ENCODE results near the gene NCR1. TPM values are rescaled to one million over a fixed set of nuclear protein-coding genes. Genes with fewer than 3 reads are reported as not detected.
"Not testable (repeated sequence)": the region's sequence is repeated elsewhere in the genome, so short reads cannot be mapped to it uniquely, and the experiment has no call there.

NCR1 gene
- not detected for polyA plus RNA-seq

- Histone ChIP-seq H3K4me1 (ENCODE audit: control insufficient read depth in 2 of 2, insufficient read depth in 2 of 2, low read length in 1 of 2) (no peaks in the 10 kb centered on the region), H3K36me3 (ENCODE audit: control insufficient read depth in 2 of 2, insufficient read depth in 2 of 2, low read length in 1 of 2) (no peaks in the 10 kb centered on the region), H3K9me3 (ENCODE audit: control insufficient read depth in 2 of 2, insufficient read depth in 1 of 2, low read depth in 1 of 2, low read length in 1 of 2) (no peaks in the 10 kb centered on the region), H3K27ac (ENCODE audit: low read depth in 2 of 2, low read length in 1 of 2) (no peak within 1 kb of the TSS), H3K27me3 (ENCODE audit: control insufficient read depth in 1 of 2, insufficient read depth in 2 of 2, low read length in 2 of 2) (no peaks in the 10 kb centered on the region), H3K4me3 (ENCODE audit: low read depth in 1 of 2, low read length in 2 of 2) (no peak within 1 kb of the TSS)
- 39 to 53% methylated on average over 22 of the region's 22 CpGs for WGBS, 2 donors
Observed at GRCh38 chr19:54905803-54906511, at the start of gene NCR1. Gene NCR1 (plus strand): TSS chr19:54906148. CDS start chr19:54906188, 40 bp downstream.

- H3K27ac ChIP-seq (ENCODE audit: low read depth in 2 of 2, low read length in 1 of 2); H3K36me3 ChIP-seq (ENCODE audit: control insufficient read depth in 2 of 2, insufficient read depth in 2 of 2, low read length in 1 of 2); H3K27me3 ChIP-seq (ENCODE audit: control insufficient read depth in 1 of 2, insufficient read depth in 2 of 2, low read length in 2 of 2); H3K4me1 ChIP-seq (ENCODE audit: control insufficient read depth in 2 of 2, insufficient read depth in 2 of 2, low read length in 1 of 2); H3K4me3 ChIP-seq (ENCODE audit: low read depth in 1 of 2, low read length in 2 of 2); H3K9me3 ChIP-seq (ENCODE audit: control insufficient read depth in 2 of 2, insufficient read depth in 1 of 2, low read depth in 1 of 2, low read length in 1 of 2): not testable (repeated sequence)
- WGBS, 2 donors = 68 to 80% methylated on average over 3 of the region's 3 CpGs
Observed at GRCh38 chr19:54858476-54858875, 47.5 kb upstream of the NCR1 start.

- WGBS, 2 donors = 66 to 73% methylated on average over 7 of the region's 7 CpGs
- not testable (repeated sequence) for H3K4me3 ChIP-seq (ENCODE audit: low read depth in 1 of 2, low read length in 2 of 2); H3K9me3 ChIP-seq (ENCODE audit: control insufficient read depth in 2 of 2, insufficient read depth in 1 of 2, low read depth in 1 of 2, low read length in 1 of 2); H3K36me3 ChIP-seq (ENCODE audit: control insufficient read depth in 2 of 2, insufficient read depth in 2 of 2, low read length in 1 of 2); H3K27ac ChIP-seq (ENCODE audit: low read depth in 2 of 2, low read length in 1 of 2); H3K4me1 ChIP-seq (ENCODE audit: control insufficient read depth in 2 of 2, insufficient read depth in 2 of 2, low read length in 1 of 2); H3K27me3 ChIP-seq (ENCODE audit: control insufficient read depth in 1 of 2, insufficient read depth in 2 of 2, low read length in 2 of 2)
Observed at GRCh38 chr19:54859421-54859820, 46.5 kb upstream of the NCR1 start.

GRCh38 chr19:54863459-54863858, 42.5 kb upstream of the NCR1 start:
- not testable (repeated sequence) for H3K4me1 ChIP-seq (ENCODE audit: control insufficient read depth in 2 of 2, insufficient read depth in 2 of 2, low read length in 1 of 2)

GRCh38 chr19:54871696-54872095, 34.3 kb upstream of the NCR1 start:
- Histone ChIP-seq H3K4me1 (ENCODE audit: control insufficient read depth in 2 of 2, insufficient read depth in 2 of 2, low read length in 1 of 2) (no peaks in the 10 kb centered on the region), H3K4me3 (ENCODE audit: low read depth in 1 of 2, low read length in 2 of 2) (no peak overlapping the region), H3K9me3 (ENCODE audit: control insufficient read depth in 2 of 2, insufficient read depth in 1 of 2, low read depth in 1 of 2, low read length in 1 of 2) (peaks cover 0 to 1% of the 10 kb centered on the region in 2 donors), H3K27me3 (ENCODE audit: control insufficient read depth in 1 of 2, insufficient read depth in 2 of 2, low read length in 2 of 2) (no peaks in the 10 kb centered on the region), H3K36me3 (ENCODE audit: control insufficient read depth in 2 of 2, insufficient read depth in 2 of 2, low read length in 1 of 2) (no peaks in the 10 kb centered on the region), H3K27ac (ENCODE audit: low read depth in 2 of 2, low read length in 1 of 2) (no peak overlapping the region)
- 45 to 47% methylated on average over 3 of the region's 3 CpGs for WGBS, 2 donors

More at GRCh38 chr19:54863459-54863858, 42.5 kb upstream of the NCR1 start:
- not testable (repeated sequence) for H3K4me3 ChIP-seq (ENCODE audit: low read depth in 1 of 2, low read length in 2 of 2); H3K36me3 ChIP-seq (ENCODE audit: control insufficient read depth in 2 of 2, insufficient read depth in 2 of 2, low read length in 1 of 2); H3K27ac ChIP-seq (ENCODE audit: low read depth in 2 of 2, low read length in 1 of 2); H3K9me3 ChIP-seq (ENCODE audit: control insufficient read depth in 2 of 2, insufficient read depth in 1 of 2, low read depth in 1 of 2, low read length in 1 of 2); H3K27me3 ChIP-seq (ENCODE audit: control insufficient read depth in 1 of 2, insufficient read depth in 2 of 2, low read length in 2 of 2)
- WGBS, 2 donors = 83% methylated on average over 1 of the region's 3 CpGs; no CpG with 5 or more reads in 1 of the 2 donors

GRCh38 chr19:54873990-54874389, 32.0 kb upstream of the NCR1 start, which contains the start of gene FCAR:
Gene FCAR (plus strand): TSS chr19:54874235. CDS start chr19:54874290, 55 bp downstream.
- WGBS, 2 donors = 78 to 79% methylated on average over 8 of the region's 8 CpGs
- H3K36me3 ChIP-seq (ENCODE audit: control insufficient read depth in 2 of 2, insufficient read depth in 2 of 2, low read length in 1 of 2) = no peaks in the 10 kb centered on the region
- H3K27me3 ChIP-seq (ENCODE audit: control insufficient read depth in 1 of 2, insufficient read depth in 2 of 2, low read length in 2 of 2) = no peaks in the 10 kb centered on the region
- no peaks in the 10 kb centered on the region for H3K4me1 ChIP-seq (ENCODE audit: control insufficient read depth in 2 of 2, insufficient read depth in 2 of 2, low read length in 1 of 2)
- H3K4me3 ChIP-seq (ENCODE audit: low read depth in 1 of 2, low read length in 2 of 2) = no peak within 1 kb of the TSS
- H3K27ac ChIP-seq (ENCODE audit: low read depth in 2 of 2, low read length in 1 of 2) = no peak within 1 kb of the TSS
- H3K9me3 ChIP-seq (ENCODE audit: control insufficient read depth in 2 of 2, insufficient read depth in 1 of 2, low read depth in 1 of 2, low read length in 1 of 2) = peaks cover 0 to 1% of the 10 kb centered on the region in 2 donors

GRCh38 chr19:54875506-54875905, 30.4 kb upstream of the NCR1 start:
- 52 to 55% methylated on average over 2 of the region's 2 CpGs for WGBS, 2 donors
- H3K4me3 ChIP-seq (ENCODE audit: low read depth in 1 of 2, low read length in 2 of 2) = no peak overlapping the region
- no peak overlapping the region for H3K27ac ChIP-seq (ENCODE audit: low read depth in 2 of 2, low read length in 1 of 2)

GRCh38 chr19:54877471-54877870, 28.5 kb upstream of the NCR1 start:
- H3K36me3 ChIP-seq (ENCODE audit: control insufficient read depth in 2 of 2, insufficient read depth in 2 of 2, low read length in 1 of 2) = no peaks in the 10 kb centered on the region
- H3K9me3 ChIP-seq (ENCODE audit: control insufficient read depth in 2 of 2, insufficient read depth in 1 of 2, low read depth in 1 of 2, low read length in 1 of 2) = peaks cover 0 to 6% of the 10 kb centered on the region in 2 donors
- H3K27ac ChIP-seq (ENCODE audit: low read depth in 2 of 2, low read length in 1 of 2) = no peak overlapping the region
- H3K27me3 ChIP-seq (ENCODE audit: control insufficient read depth in 1 of 2, insufficient read depth in 2 of 2, low read length in 2 of 2) = peaks cover 0 to 3% of the 10 kb centered on the region in 2 donors
- no peak overlapping the region for H3K4me3 ChIP-seq (ENCODE audit: low read depth in 1 of 2, low read length in 2 of 2)
- no peaks in the 10 kb centered on the region for H3K4me1 ChIP-seq (ENCODE audit: control insufficient read depth in 2 of 2, insufficient read depth in 2 of 2, low read length in 1 of 2)
- WGBS, 2 donors = 53 to 65% methylated on average over 3 of the region's 3 CpGs

More at GRCh38 chr19:54875506-54875905, 30.4 kb upstream of the NCR1 start:
- Histone ChIP-seq H3K4me1 (ENCODE audit: control insufficient read depth in 2 of 2, insufficient read depth in 2 of 2, low read length in 1 of 2) (no peaks in the 10 kb centered on the region), H3K36me3 (ENCODE audit: control insufficient read depth in 2 of 2, insufficient read depth in 2 of 2, low read length in 1 of 2) (no peaks in the 10 kb centered on the region), H3K27me3 (ENCODE audit: control insufficient read depth in 1 of 2, insufficient read depth in 2 of 2, low read length in 2 of 2) (no peaks in the 10 kb centered on the region), H3K9me3 (ENCODE audit: control insufficient read depth in 2 of 2, insufficient read depth in 1 of 2, low read depth in 1 of 2, low read length in 1 of 2) (peaks cover 0 to 1% of the 10 kb centered on the region in 2 donors)

- Histone ChIP-seq H3K27me3 (ENCODE audit: control insufficient read depth in 1 of 2, insufficient read depth in 2 of 2, low read length in 2 of 2) (peaks cover 0 to 3% of the 10 kb centered on the region in 2 donors), H3K4me3 (ENCODE audit: low read depth in 1 of 2, low read length in 2 of 2) (no peak overlapping the region), H3K27ac (ENCODE audit: low read depth in 2 of 2, low read length in 1 of 2) (no peak overlapping the region), H3K9me3 (ENCODE audit: control insufficient read depth in 2 of 2, insufficient read depth in 1 of 2, low read depth in 1 of 2, low read length in 1 of 2) (peaks cover 0 to 5% of the 10 kb centered on the region in 2 donors), H3K36me3 (ENCODE audit: control insufficient read depth in 2 of 2, insufficient read depth in 2 of 2, low read length in 1 of 2) (no peaks in the 10 kb centered on the region), H3K4me1 (ENCODE audit: control insufficient read depth in 2 of 2, insufficient read depth in 2 of 2, low read length in 1 of 2) (no peaks in the 10 kb centered on the region)
- 53 to 72% methylated on average over 6 of the region's 6 CpGs for WGBS, 2 donors
Observed at GRCh38 chr19:54881884-54882283, 24.1 kb upstream of the NCR1 start.

- Histone ChIP-seq H3K36me3 (ENCODE audit: control insufficient read depth in 2 of 2, insufficient read depth in 2 of 2, low read length in 1 of 2) (no peaks in the 10 kb centered on the region), H3K27me3 (ENCODE audit: control insufficient read depth in 1 of 2, insufficient read depth in 2 of 2, low read length in 2 of 2) (peaks cover 0 to 3% of the 10 kb centered on the region in 2 donors)
Observed at GRCh38 chr19:54882758-54883157, 23.2 kb upstream of the NCR1 start.

More at GRCh38 chr19:54882758-54883157, 23.2 kb upstream of the NCR1 start:
- Histone ChIP-seq H3K27ac (ENCODE audit: low read depth in 2 of 2, low read length in 1 of 2) (no peak overlapping the region), H3K4me3 (ENCODE audit: low read depth in 1 of 2, low read length in 2 of 2) (no peak overlapping the region), H3K4me1 (ENCODE audit: control insufficient read depth in 2 of 2, insufficient read depth in 2 of 2, low read length in 1 of 2) (no peaks in the 10 kb centered on the region), H3K9me3 (ENCODE audit: control insufficient read depth in 2 of 2, insufficient read depth in 1 of 2, low read depth in 1 of 2, low read length in 1 of 2) (peaks cover 0 to 5% of the 10 kb centered on the region in 2 donors)
- 48 to 53% methylated on average over 7 of the region's 7 CpGs for WGBS, 2 donors
